HepG2 (cell line): ENCODE data around the gene RHD. TPM values are rescaled to one million over a fixed set of nuclear protein-coding genes. Genes with fewer than 3 reads are reported as not detected.

Experiments
- ATAC-seq: fragments of 200-7000 bp; cut with Tn5 transposase; 3 replicates; pipeline ENCODE4 v1.9.1; 2020; ENCODE audit warnings: mild to moderate bottlenecking, moderate library complexity
- BruUV-seq: library from RNA; stranded (reverse); fragments of 400-500 nt; replicated peaks from 2 replicates; lab custom pipeline; 2021; lab: Mats Ljungman, UMichigan
- CTCF ChIA-PET: fragments of 300-600 bp; formaldehyde crosslinking; extraction: SDS; loops from one replicate; lab custom pipeline; 2021; ENCODE audit warnings: low total read pairs, inconsistent platforms, low intra/inter-chr PET ratio; lab: Yijun Ruan, JAX
- POLR2A ChIA-PET: fragments of 350-600 bp; sonication (Branson Sonifier 250); formaldehyde crosslinking; loops from one replicate; lab custom pipeline; 2020; ENCODE audit warnings: antibody characterized with exemption, inconsistent platforms; lab: Yijun Ruan, JAX
- DNase-seq: peaks from one replicate; pipeline ENCODE4 v3.0.0-alpha.2; 2015; ENCODE audit warnings: low spot score
- FAIRE-seq: peaks from 3 replicates; lab custom pipeline; 2011; peaks lifted over from hg19 to GRCh38; lab: Jason Lieb, UNC
- H2AFZ ChIP-seq: one replicate; pipeline ENCODE4 v1.6.1; 2011; ENCODE audit warnings: low read length, inconsistent platforms
- H3K27ac ChIP-seq: fragments of 300-600 bp; 3 replicates; pipeline ENCODE4 v1.8.0; 2011; ENCODE audit warnings: mixed run types, mild to moderate bottlenecking, mixed read lengths, low read length, inconsistent platforms; ENCODE audit not compliant: insufficient read depth; ENCODE audit errors: extremely low read length
- H3K27me3 ChIP-seq, 2 experiments: fragments of 200-600 bp in 1 of 2; 2 replicates in 1 of 2; 3 replicates in 1 of 2; pipeline versions ENCODE4 v1.6.0 to v1.8.0; 2011; ENCODE audit warnings: low read length in 2 of 2, mild to moderate bottlenecking in 2 of 2, moderate library complexity in 2 of 2, inconsistent platforms in 1 of 2; ENCODE audit not compliant: insufficient read depth in 2 of 2, control insufficient read depth in 1 of 2
- H3K36me3 ChIP-seq, 2 experiments: fragments of 200-600 bp in 1 of 2; replicated peaks in 1 of 2; 2 replicates in 1 of 2; 3 replicates in 1 of 2; pipeline versions ENCODE4 v1.5.1 to v1.8.0; 2011; ENCODE audit warnings: low read length in 2 of 2, inconsistent platforms in 1 of 2; ENCODE audit not compliant: insufficient read depth in 2 of 2, control insufficient read depth in 1 of 2
- H3K4me1 ChIP-seq: 2 replicates; pipeline ENCODE4 v1.5.1; 2012; ENCODE audit warnings: low read length, inconsistent platforms; ENCODE audit not compliant: insufficient read depth
- H3K4me2 ChIP-seq: 2 replicates; pipeline ENCODE4 v1.6.0; 2011; ENCODE audit warnings: low read depth, low read length, inconsistent platforms
- H3K4me3 ChIP-seq, 3 experiments: fragments of 200-600 bp in 1 of 3; sonication (generic), shearing (Covaris generic) in 1 of 3; replicated peaks in 1 of 3; 2 replicates each; pipeline ENCODE4 v1.5.1; 2011 to 2016; ENCODE audit warnings: low read length in 3 of 3, inconsistent platforms in 2 of 3, low read depth in 2 of 3, mild to moderate bottlenecking in 2 of 3, control low read depth in 1 of 3, mixed read lengths in 1 of 3; ENCODE audit not compliant: insufficient read depth in 1 of 3
- H3K79me2 ChIP-seq: one replicate; pipeline ENCODE4 v1.6.1; 2011; ENCODE audit warnings: low read length, inconsistent platforms; ENCODE audit not compliant: insufficient read depth
- H3K9ac ChIP-seq: 2 replicates; pipeline ENCODE4 v1.6.0; 2011; ENCODE audit warnings: mild to moderate bottlenecking, low read depth, low read length, inconsistent platforms; ENCODE audit not compliant: insufficient read depth
- H3K9me3 ChIP-seq: 2 replicates; pipeline ENCODE4 v1.5.1; 2012; ENCODE audit warnings: mild to moderate bottlenecking, low read length
- H4K20me1 ChIP-seq: 2 replicates; pipeline ENCODE4 v1.6.0; 2011; ENCODE audit warnings: inconsistent platforms, mild to moderate bottlenecking, low read length, moderate library complexity; ENCODE audit not compliant: insufficient read depth
- PHB2 ChIP-seq: fragments of 450-650 bp; IDR thresholded peaks from 2 replicates; pipeline ENCODE4 v1.6.1; 2018; ENCODE audit not compliant: partially characterized antibody
- TCF12 ChIP-seq, 2 experiments: fragments of 450-650 bp in 1 of 2; sonication (generic) in 1 of 2; formaldehyde crosslinking in 1 of 2; IDR thresholded peaks; 2 replicates each; pipeline versions ENCODE4 v1.6.1 to v1.8.0; 2017 to 2022; ENCODE audit warnings: antibody characterized with exemption in 1 of 2, mild to moderate bottlenecking in 1 of 2, missing genetic modification reagents in 1 of 2, moderate library complexity in 1 of 2
- ZEB1 ChIP-seq: IDR thresholded peaks from 2 replicates; pipeline ENCODE4 v1.6.1; 2012; ENCODE audit warnings: mild to moderate bottlenecking, low read depth, inconsistent platforms; ENCODE audit not compliant: insufficient replicate concordance
- ZNF205 ChIP-seq: IDR thresholded peaks from 2 replicates; pipeline ENCODE4 v1.6.1; 2018; ENCODE audit warnings: missing biosample characterization, missing genetic modification reagents
- ZNF232 ChIP-seq: sonication (generic); formaldehyde crosslinking; IDR thresholded peaks from 2 replicates; pipeline ENCODE4 v1.4.0; 2020; ENCODE audit warnings: missing genetic modification reagents, borderline replicate concordance
- ZNF30 ChIP-seq: sonication (generic); formaldehyde crosslinking; IDR thresholded peaks from 2 replicates; pipeline ENCODE4 v1.5.0; 2020; ENCODE audit warnings: mild to moderate bottlenecking, missing genetic modification reagents
- ZNF839 ChIP-seq: sonication (generic); formaldehyde crosslinking; IDR thresholded peaks from 2 replicates; pipeline ENCODE4 v1.4.0; 2020; ENCODE audit warnings: missing genetic modification reagents, mild to moderate bottlenecking, borderline replicate concordance
- WGBS: methylation state at CpG from one replicate; pipeline ENCODE4 v1.1.6; 2017; ENCODE audit warnings: low lambda C conversion rate; 5-methylcytosine and 5-hydroxymethylcytosine counted together
- in situ Hi-C: cut with HindIII; loops from 2 replicates; pipeline ENCODE4 v1.10.0; 2017; ENCODE audit warnings: low pct_unique_long_range_greater_than_20kb; ENCODE audit not compliant: extremely low pct_ligation_motif_present
- intact Hi-C: fragments of 100-400 bp; cut with micrococcal nuclease; formaldehyde crosslinking; loops from one replicate; pipeline ENCODE4 v1.10.0; 2022; ENCODE audit not compliant: unreplicated experiment
- polyA plus RNA-seq, 8 experiments: library from polyadenylated mRNA; depleted of rRNA in 3 of 8; stranded (reverse) in 7 of 8; unstranded in 1 of 8; fragments of >200 nt; fragmentation: Illumina TruSeq in 4 of 8; extraction: Trizol in 4 of 8; gene quantifications; 2 replicates each; pipeline versions ENCODE4 v1.2.1 to v1.2.3, GENCODE V29; 2011 to 2016; ENCODE audit warnings: low read depth in 4 of 8, missing spikeins in 1 of 8, mixed read lengths in 1 of 8; ENCODE audit not compliant: insufficient read depth in 1 of 8
- total RNA-seq, 5 experiments: library from RNA; depleted of rRNA; stranded (reverse); fragments of >200 nt; fragmentation: Illumina TruSeq; extraction: Trizol; gene quantifications; 2 replicates each; pipeline ENCODE4 v1.2.3, GENCODE V29; 2016; ENCODE audit warnings: low read depth in 1 of 5
- TF ChIP-seq, protein P1 (sequence below): sonication (generic); formaldehyde crosslinking; IDR thresholded peaks from 2 replicates; pipeline ENCODE4 v1.5.0; 2020; ENCODE audit warnings: mild to moderate bottlenecking, missing genetic modification reagents, moderate library complexity
- TF ChIP-seq, protein P2 (sequence below): sonication (generic); formaldehyde crosslinking; IDR thresholded peaks from 2 replicates; pipeline ENCODE4 v1.4.0; 2020; ENCODE audit warnings: mild to moderate bottlenecking, missing genetic modification reagents
- TF ChIP-seq, protein P3 (sequence below): sonication (generic); formaldehyde crosslinking; IDR thresholded peaks from 2 replicates; pipeline ENCODE4 v1.4.0; 2020; ENCODE audit warnings: missing genetic modification reagents, borderline replicate concordance
- TF ChIP-seq, protein P4 (sequence below): sonication (generic); formaldehyde crosslinking; conservative IDR thresholded peaks from 2 replicates; pipeline ENCODE4 v1.5.0; 2020; ENCODE audit warnings: missing genetic modification reagents

The RHD gene
- total and polyA plus RNA-seq, 2 of the 13 experiments (the other 11 are each of a cell fraction or from before 2014, with no cell fraction given): not detected

DNA sequence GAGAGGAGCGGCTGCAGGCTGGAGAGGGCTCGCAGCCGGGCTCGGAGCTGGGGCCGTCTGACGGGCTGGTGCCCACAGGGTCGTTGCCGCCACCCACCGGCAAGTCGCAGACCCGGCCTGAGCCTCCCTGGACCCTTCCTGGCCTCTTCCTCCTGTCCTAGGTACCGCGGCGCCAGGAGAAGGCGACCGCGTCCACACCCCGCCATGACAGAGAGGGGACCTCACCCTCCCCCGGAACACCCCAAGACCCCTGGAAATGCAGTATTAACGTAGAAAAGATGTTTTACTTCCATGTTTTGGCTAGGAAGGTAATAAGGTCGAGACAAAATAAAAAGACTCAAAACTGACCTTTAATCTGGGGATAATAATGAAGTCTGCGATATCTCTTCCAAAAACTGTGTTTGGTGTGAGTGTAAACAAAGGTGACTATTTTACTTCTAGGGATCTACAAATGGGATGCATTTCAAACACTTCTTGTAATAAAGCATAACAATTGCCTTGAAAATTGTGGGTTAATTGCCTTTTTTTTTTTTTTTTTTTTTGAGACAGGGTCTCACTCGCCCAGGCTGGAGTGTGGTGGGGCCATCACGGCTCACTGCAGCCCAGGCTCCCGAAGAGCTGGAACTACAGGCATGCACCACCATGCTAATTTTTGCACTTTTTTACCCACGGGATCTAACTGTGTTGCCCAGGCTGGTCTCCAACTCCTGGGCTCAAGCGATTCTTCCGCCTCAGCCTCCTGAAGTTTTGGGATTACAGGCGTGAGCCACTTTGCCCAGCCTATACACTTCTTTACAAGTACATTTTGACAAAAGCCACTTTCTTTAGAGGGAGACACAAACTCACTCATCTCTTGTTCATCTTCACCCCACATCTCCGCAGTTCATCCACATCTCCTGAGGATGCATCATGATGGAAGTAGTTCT is 24.2 kb upstream of the RHD start:
- Histone ChIP-seq H3K4me2 (peak overlapping the region; percentile 89), H3K4me1 (peaks cover 41% of the 10 kb centered on the region), H3K36me3 (peaks cover 4 to 19% of the 10 kb centered on the region in 2 experiments), H3K79me2 (peaks cover 36% of the 10 kb centered on the region), H3K27ac (peak overlapping the region; percentile 84), H3K4me3 (peak overlapping the region; percentile 68 to 96 (median 93)), H4K20me1 (peaks cover 24% of the 10 kb centered on the region), H3K27me3 (no peaks in the 10 kb centered on the region; a peak in 1 of 5 replicates), H3K9ac (peak overlapping the region; percentile 69), H2AFZ (peak overlapping the region; percentile 19), H3K9me3 (no peaks in the 10 kb centered on the region)
- BruUV-seq: no TSS peak
- ATAC-seq (peak; percentile 90), DNase-seq (no peak), FAIRE-seq (no peak)
- whole genome bisulfite sequencing: 37% methylated on average over 19 of the region's 30 CpGs
- intact Hi-C loops: loop anchor here (5.0 kb wide), 1 partner anchor 89 kb away; the partner anchor contains the start of gene TMEM50A
- in situ Hi-C loops: no loop called here
- ChIA-PET POLR2A (interaction anchor here (0.6 to 1.4 kb wide), 18 partner anchors 8 to 523 kb away, joined by 3 to 59 read pairs (median 3); partner anchors contain the start of genes LDLRAP1, SYF2 and TMEM50A), CTCF (no interaction called here)
- TF ChIP-seq ZEB1: peak; percentile 18
- TF ChIP-seq, protein P1, sequence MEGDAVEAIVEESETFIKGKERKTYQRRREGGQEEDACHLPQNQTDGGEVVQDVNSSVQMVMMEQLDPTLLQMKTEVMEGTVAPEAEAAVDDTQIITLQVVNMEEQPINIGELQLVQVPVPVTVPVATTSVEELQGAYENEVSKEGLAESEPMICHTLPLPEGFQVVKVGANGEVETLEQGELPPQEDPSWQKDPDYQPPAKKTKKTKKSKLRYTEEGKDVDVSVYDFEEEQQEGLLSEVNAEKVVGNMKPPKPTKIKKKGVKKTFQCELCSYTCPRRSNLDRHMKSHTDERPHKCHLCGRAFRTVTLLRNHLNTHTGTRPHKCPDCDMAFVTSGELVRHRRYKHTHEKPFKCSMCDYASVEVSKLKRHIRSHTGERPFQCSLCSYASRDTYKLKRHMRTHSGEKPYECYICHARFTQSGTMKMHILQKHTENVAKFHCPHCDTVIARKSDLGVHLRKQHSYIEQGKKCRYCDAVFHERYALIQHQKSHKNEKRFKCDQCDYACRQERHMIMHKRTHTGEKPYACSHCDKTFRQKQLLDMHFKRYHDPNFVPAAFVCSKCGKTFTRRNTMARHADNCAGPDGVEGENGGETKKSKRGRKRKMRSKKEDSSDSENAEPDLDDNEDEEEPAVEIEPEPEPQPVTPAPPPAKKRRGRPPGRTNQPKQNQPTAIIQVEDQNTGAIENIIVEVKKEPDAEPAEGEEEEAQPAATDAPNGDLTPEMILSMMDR: peak; percentile 73
- TF ChIP-seq, protein P2, sequence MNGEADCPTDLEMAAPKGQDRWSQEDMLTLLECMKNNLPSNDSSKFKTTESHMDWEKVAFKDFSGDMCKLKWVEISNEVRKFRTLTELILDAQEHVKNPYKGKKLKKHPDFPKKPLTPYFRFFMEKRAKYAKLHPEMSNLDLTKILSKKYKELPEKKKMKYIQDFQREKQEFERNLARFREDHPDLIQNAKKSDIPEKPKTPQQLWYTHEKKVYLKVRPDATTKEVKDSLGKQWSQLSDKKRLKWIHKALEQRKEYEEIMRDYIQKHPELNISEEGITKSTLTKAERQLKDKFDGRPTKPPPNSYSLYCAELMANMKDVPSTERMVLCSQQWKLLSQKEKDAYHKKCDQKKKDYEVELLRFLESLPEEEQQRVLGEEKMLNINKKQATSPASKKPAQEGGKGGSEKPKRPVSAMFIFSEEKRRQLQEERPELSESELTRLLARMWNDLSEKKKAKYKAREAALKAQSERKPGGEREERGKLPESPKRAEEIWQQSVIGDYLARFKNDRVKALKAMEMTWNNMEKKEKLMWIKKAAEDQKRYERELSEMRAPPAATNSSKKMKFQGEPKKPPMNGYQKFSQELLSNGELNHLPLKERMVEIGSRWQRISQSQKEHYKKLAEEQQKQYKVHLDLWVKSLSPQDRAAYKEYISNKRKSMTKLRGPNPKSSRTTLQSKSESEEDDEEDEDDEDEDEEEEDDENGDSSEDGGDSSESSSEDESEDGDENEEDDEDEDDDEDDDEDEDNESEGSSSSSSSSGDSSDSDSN (CRISPR knock-in tag): peak; percentile 92
- 0 out of 2 replicates have a peak, but pooled peaks have one; percentile 42 for TF ChIP-seq ZNF839 (CRISPR knock-in tag)
- no peak for TF ChIP-seq ZNF30
- TF ChIP-seq, protein P3, sequence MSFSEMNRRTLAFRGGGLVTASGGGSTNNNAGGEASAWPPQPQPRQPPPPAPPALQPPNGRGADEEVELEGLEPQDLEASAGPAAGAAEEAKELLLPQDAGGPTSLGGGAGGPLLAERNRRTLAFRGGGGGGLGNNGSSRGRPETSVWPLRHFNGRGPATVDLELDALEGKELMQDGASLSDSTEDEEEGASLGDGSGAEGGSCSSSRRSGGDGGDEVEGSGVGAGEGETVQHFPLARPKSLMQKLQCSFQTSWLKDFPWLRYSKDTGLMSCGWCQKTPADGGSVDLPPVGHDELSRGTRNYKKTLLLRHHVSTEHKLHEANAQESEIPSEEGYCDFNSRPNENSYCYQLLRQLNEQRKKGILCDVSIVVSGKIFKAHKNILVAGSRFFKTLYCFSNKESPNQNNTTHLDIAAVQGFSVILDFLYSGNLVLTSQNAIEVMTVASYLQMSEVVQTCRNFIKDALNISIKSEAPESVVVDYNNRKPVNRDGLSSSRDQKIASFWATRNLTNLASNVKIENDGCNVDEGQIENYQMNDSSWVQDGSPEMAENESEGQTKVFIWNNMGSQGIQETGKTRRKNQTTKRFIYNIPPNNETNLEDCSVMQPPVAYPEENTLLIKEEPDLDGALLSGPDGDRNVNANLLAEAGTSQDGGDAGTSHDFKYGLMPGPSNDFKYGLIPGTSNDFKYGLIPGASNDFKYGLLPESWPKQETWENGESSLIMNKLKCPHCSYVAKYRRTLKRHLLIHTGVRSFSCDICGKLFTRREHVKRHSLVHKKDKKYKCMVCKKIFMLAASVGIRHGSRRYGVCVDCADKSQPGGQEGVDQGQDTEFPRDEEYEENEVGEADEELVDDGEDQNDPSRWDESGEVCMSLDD (CRISPR knock-in tag): 0 out of 2 replicates have a peak, but pooled peaks have one; percentile 43
- TF ChIP-seq TCF12 (IDR thresholded peaks at IDR 0.05): no peak
- no peak for TF ChIP-seq TCF12 (CRISPR knock-in tag; IDR thresholded peaks at IDR 0.05)
- no peak for TF ChIP-seq PHB2
- TF ChIP-seq ZNF232 (CRISPR knock-in tag): no peak
- TF ChIP-seq ZNF205 (CRISPR knock-in tag): no peak
- TF ChIP-seq, protein P4, sequence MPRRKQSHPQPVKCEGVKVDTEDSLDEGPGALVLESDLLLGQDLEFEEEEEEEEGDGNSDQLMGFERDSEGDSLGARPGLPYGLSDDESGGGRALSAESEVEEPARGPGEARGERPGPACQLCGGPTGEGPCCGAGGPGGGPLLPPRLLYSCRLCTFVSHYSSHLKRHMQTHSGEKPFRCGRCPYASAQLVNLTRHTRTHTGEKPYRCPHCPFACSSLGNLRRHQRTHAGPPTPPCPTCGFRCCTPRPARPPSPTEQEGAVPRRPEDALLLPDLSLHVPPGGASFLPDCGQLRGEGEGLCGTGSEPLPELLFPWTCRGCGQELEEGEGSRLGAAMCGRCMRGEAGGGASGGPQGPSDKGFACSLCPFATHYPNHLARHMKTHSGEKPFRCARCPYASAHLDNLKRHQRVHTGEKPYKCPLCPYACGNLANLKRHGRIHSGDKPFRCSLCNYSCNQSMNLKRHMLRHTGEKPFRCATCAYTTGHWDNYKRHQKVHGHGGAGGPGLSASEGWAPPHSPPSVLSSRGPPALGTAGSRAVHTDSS (CRISPR knock-in tag): no peak
